Common myeloid progenitor, CD34-positive (primary cell): ENCODE measurements around the gene DHRS12.

Source experiments
- CTCF ChIA-PET: fragments of 350-600 bp; sonication (Branson Sonifier 250); formaldehyde crosslinking; loops from one replicate; lab custom pipeline; 2021; ENCODE audit warnings: antibody characterized with exemption; lab: Charles Lee
- POLR2A ChIA-PET: fragments of 350-600 bp; sonication (Branson Sonifier 250); formaldehyde crosslinking; loops from one replicate; lab custom pipeline; 2021; ENCODE audit warnings: antibody characterized with exemption; lab: Charles Lee
- DNase-seq, 3 donors: peaks; one replicate each; pipeline versions ENCODE4 v3.0.0 to v3.0.0-alpha.2; 2013
- H3K27ac ChIP-seq, 2 experiments: 1 replicate in 1 of 2; 2 replicates in 1 of 2; pipeline ENCODE4 v1.7.0; 2013; ENCODE audit warnings: inconsistent platforms in 2 of 2, low read length in 2 of 2, mild to moderate bottlenecking in 2 of 2, low read depth in 1 of 2, moderate library complexity in 1 of 2; ENCODE audit not compliant: severe bottlenecking in 2 of 2, insufficient read depth in 1 of 2, poor library complexity in 1 of 2
- H3K27me3 ChIP-seq, 5 experiments: replicated peaks in 2 of 5; 1 replicate in 3 of 5; 2 replicates in 2 of 5; pipeline versions ENCODE4 v1.6.1 to v1.7.0; 2013; ENCODE audit warnings: low read length in 4 of 5, mild to moderate bottlenecking in 2 of 5, moderate library complexity in 2 of 5, inconsistent platforms in 1 of 5; ENCODE audit not compliant: insufficient read depth in 5 of 5, control insufficient read depth in 4 of 5
- H3K36me3 ChIP-seq, 4 experiments: 1 replicate in 2 of 4; 2 replicates in 2 of 4; pipeline versions ENCODE4 v1.6.1 to v1.7.0; 2013; ENCODE audit warnings: low read length in 3 of 4, control low read depth in 1 of 4, mild to moderate bottlenecking in 1 of 4; ENCODE audit not compliant: control insufficient read depth in 4 of 4, insufficient read depth in 4 of 4
- H3K4me1 ChIP-seq, 4 experiments: 1 replicate in 3 of 4; 2 replicates in 1 of 4; pipeline versions ENCODE4 v1.6.1 to v1.7.1; 2013; ENCODE audit warnings: low read length in 3 of 4, mild to moderate bottlenecking in 3 of 4, control low read depth in 1 of 4, inconsistent platforms in 1 of 4, moderate library complexity in 1 of 4; ENCODE audit not compliant: control insufficient read depth in 4 of 4, insufficient read depth in 4 of 4; ENCODE audit errors: control extremely low read depth in 1 of 4
- H3K4me3 ChIP-seq, 7 experiments: 1 replicate in 4 of 7; 2 replicates in 3 of 7; pipeline versions ENCODE4 v1.5.1 to v1.7.0; 2013; ENCODE audit warnings: mild to moderate bottlenecking in 7 of 7, low read length in 6 of 7, moderate library complexity in 6 of 7, inconsistent platforms in 2 of 7, low read depth in 2 of 7, control low read depth in 1 of 7; ENCODE audit not compliant: insufficient read depth in 4 of 7, control insufficient read depth in 1 of 7; ENCODE audit errors: extremely low read depth in 1 of 7
- H3K9me3 ChIP-seq, 5 experiments: 1 replicate in 4 of 5; 2 replicates in 1 of 5; pipeline versions ENCODE4 v1.6.1 to v1.7.1; 2013; ENCODE audit warnings: low read length in 4 of 5, mild to moderate bottlenecking in 2 of 5, inconsistent platforms in 1 of 5, low read depth in 1 of 5, moderate library complexity in 1 of 5; ENCODE audit not compliant: control insufficient read depth in 4 of 5, insufficient read depth in 2 of 5; ENCODE audit errors: control extremely low read depth in 1 of 5
- WGBS: methylation state at CpG from one replicate; pipeline ENCODE4 v1.1.5; 2013; ENCODE audit not compliant: insufficient coverage; 5-methylcytosine and 5-hydroxymethylcytosine counted together

Gene DHRS12

DNA sequence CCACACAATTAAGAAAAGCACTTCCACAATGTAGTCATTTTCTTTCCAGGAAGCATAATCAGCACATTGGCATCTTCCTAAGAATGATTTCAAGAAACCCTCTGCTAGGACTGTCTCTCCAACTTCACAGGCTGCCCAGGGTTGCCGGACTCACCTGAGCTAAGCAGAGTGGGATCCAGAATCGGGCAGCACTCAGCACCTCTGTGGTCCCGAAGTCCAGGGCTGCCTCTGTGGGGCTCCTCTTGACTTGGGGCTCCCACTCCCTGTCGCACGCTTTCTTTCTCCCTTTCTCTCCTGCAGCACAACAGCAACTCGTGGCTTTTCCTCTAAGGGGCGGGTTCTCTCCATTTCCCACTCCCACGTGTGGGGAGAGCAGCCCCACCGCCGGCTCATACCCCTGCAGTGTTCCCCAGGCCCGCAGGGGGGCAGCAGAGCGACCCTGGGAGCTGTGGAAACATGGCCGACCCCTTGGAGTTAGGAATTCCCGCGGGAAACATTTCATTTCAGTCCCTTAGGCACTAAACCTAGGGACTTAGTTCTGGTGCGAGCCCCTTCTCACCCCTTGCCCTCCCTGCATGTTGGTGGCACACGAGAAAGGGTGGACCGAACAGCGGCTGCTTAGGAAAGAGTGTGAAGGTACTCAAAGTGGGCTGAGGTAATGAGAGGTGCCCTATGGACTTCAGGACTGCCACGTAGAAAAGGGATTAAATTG, 41.1 kb upstream of the DHRS12 start, which contains the start of gene TMEM272:
TSS of gene TMEM272 (minus strand) at position 316 of the 712 bp plus-strand sequence. CDS start 6,647 bp downstream, outside the sequence.
- Histone ChIP-seq H3K27me3 (no peaks in the 10 kb centered on the region), H3K36me3 (no peaks in the 10 kb centered on the region), H3K9me3 (no peaks in the 10 kb centered on the region), H3K4me1 (peaks cover 0 to 18% (median 5%) of the 10 kb centered on the region in 4 experiments), H3K27ac (no peak within 1 kb of the TSS), H3K4me3 (peak within 1 kb of the TSS in 5 of 7 experiments; percentile 3 to 73 (median 58))
- DNase-seq: peak; percentile 37 to 50 (median 45)
- POLR2A ChIA-PET: no interaction called here
- 40% methylated on average over 18 of the region's 20 CpGs for WGBS
- CTCF ChIA-PET: interaction anchor here (0.9 to 4.9 kb wide), 7 partner anchors 8 to 51 kb away, joined by 3 to 24 read pairs (median 4); no protein-coding TSS in a partner anchor

- POLR2A ChIA-PET: no interaction called here
- Histone ChIP-seq H3K36me3 (no peaks in the 10 kb centered on the region), H3K4me1 (peaks cover 0 to 30% (median 14%) of the 10 kb centered on the region in 4 experiments), H3K9me3 (no peaks in the 10 kb centered on the region), H3K4me3 (no peak overlapping the region), H3K27ac (no peak overlapping the region), H3K27me3 (no peaks in the 10 kb centered on the region)
- DNase-seq: no peak
- CTCF ChIA-PET: interaction anchor here (1.0 to 4.9 kb wide), 5 partner anchors 11 to 282 kb away, joined by 3 to 24 read pairs (median 10); no protein-coding TSS in a partner anchor
- 75% methylated on average over 2 of the region's 3 CpGs for WGBS
Observed at GRCh38 chr13:51843529-51843928, 39.6 kb upstream of the DHRS12 start.

DNA sequence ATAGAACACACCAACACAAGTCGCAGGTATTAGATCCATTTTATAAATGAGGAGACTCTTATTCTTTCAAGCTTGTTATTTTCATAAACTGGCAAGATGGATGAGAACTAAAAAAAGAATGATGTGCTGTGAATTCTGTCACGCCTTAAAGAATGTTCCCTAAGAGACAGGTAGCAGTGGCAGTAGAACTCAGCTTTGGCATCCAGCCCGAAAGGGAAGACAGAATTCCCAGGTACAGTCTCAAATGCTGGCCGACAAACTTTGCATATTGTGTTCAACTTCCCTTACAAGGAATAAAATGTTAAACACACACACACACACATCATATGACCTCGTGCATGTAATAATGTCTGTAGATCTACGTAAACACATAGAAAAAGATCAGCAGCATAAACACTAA, 37.8 kb upstream of the DHRS12 start:
- no peaks in the 10 kb centered on the region for H3K9me3 ChIP-seq
- no peak overlapping the region for H3K4me3 ChIP-seq
- POLR2A ChIA-PET: no interaction called here
- no peak overlapping the region for H3K27ac ChIP-seq
- H3K27me3 ChIP-seq: no peaks in the 10 kb centered on the region
- no peak for DNase-seq
- peaks cover 0 to 35% (median 15%) of the 10 kb centered on the region in 4 experiments for H3K4me1 ChIP-seq
- H3K36me3 ChIP-seq: no peaks in the 10 kb centered on the region
- 81% methylated on average over 3 of the region's 6 CpGs for WGBS
- CTCF ChIA-PET: interaction anchor here (0.8 to 4.9 kb wide), 5 partner anchors 9 to 408 kb away, joined by 3 to 24 read pairs (median 3); no protein-coding TSS in a partner anchor

DNA sequence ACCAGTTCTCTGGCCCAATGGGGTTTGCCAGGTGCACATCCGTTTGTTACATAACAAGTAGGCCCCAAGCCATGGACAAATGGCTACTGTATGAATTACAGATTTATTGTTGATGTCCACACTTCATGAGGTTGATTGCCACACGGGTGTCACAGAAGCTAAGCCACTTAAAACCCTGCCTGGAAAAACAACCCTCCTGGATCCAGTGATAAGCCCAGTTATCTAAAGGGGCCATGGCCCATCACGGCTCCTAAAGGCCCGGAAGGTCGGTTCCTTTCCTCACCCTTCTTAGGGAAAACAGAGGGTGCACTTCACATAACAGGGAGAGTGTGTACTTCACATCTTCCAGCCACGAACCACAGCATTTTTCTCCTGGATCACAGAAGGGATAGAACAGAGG, 37.0 kb upstream of the DHRS12 start:
- 63% methylated on average over 5 of the region's 6 CpGs for WGBS
- Histone ChIP-seq H3K36me3 (no peaks in the 10 kb centered on the region), H3K4me1 (peaks cover 0 to 35% (median 15%) of the 10 kb centered on the region in 4 experiments), H3K27ac (no peak overlapping the region), H3K4me3 (no peak overlapping the region), H3K9me3 (no peaks in the 10 kb centered on the region), H3K27me3 (no peaks in the 10 kb centered on the region)
- CTCF ChIA-PET: interaction anchor here (1.0 to 4.9 kb wide), 3 partner anchors 8 to 715 kb away, joined by 3 to 24 read pairs (median 3); no protein-coding TSS in a partner anchor
- no peak for DNase-seq
- POLR2A ChIA-PET: no interaction called here

- peak in 2 of 3 donors; percentile 75 to 86 for DNase-seq
- H3K27me3 ChIP-seq: no peaks in the 10 kb centered on the region
- peaks cover 0 to 31% (median 12%) of the 10 kb centered on the region in 4 experiments for H3K4me1 ChIP-seq
- CTCF ChIA-PET: interaction anchor here (1.2 to 9.5 kb wide), 3 partner anchors 12 to 25 kb away, joined by 3 to 129 read pairs (median 4); no protein-coding TSS in a partner anchor
- no peak overlapping the region for H3K27ac ChIP-seq
- no peaks in the 10 kb centered on the region for H3K9me3 ChIP-seq
- H3K4me3 ChIP-seq: no peak overlapping the region
- WGBS: 32% methylated on average over 8 of the region's 10 CpGs
- H3K36me3 ChIP-seq: no peaks in the 10 kb centered on the region
- POLR2A ChIA-PET: no interaction called here
Observed at GRCh38 chr13:51839711-51840540, 36.0 kb upstream of the DHRS12 start.

GRCh38 chr13:51838240-51838846, 34.4 kb upstream of the DHRS12 start:
- H3K36me3 ChIP-seq: no peaks in the 10 kb centered on the region
- H3K27me3 ChIP-seq: no peaks in the 10 kb centered on the region
- 100% methylated on average over 2 of the region's 8 CpGs for WGBS
- H3K4me3 ChIP-seq: no peak overlapping the region
- peaks cover 3 to 45% (median 26%) of the 10 kb centered on the region in 4 experiments for H3K4me1 ChIP-seq
- ChIA-PET POLR2A (no interaction called here), CTCF (interaction anchor here (0.9 to 9.5 kb wide), 10 partner anchors 8 to 54 kb away, joined by 3 to 129 read pairs (median 4); no protein-coding TSS in a partner anchor)
- no peak for DNase-seq
- no peak overlapping the region for H3K27ac ChIP-seq
- H3K9me3 ChIP-seq: no peaks in the 10 kb centered on the region
